Measurements from ENCODE around the gene MAP1LC3C.

The MAP1LC3C gene

DNA sequence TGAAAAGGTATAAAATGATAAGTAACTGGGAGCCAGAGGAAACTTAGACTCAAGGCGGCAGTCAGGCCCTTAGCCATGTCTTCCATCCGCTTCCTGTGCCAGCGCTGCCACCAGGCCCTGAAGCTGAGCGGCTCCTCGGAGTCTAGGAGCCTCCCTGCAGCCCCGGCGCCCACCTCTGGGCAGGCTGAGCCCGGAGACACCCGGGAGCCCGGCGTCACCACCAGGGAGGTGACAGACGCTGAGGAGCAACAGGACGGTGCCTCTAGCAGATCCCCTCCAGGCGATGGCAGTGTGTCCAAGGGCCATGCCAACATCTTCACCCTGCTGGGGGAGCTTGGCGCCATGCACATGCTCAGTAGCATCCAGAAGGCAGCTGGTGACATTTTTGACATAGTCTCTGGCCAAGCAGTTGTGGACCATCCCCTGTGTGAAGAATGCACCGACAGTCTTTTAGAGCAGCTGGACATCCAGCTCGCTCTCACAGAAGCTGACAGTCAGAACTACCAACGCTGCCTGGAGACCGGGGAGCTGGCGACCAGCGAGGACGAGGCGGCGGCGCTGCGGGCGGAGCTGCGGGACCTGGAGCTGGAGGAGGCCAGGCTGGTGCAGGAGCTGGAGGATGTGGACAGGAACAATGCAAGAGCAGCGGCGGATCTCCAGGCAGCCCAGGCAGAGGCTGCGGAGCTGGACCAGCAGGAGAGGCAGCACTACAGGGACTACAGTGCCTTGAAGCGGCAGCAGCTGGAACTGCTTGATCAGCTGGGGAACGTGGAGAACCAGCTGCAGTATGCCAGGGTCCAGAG is 41.0 kb downstream of the MAP1LC3C start, which contains the start of gene BECN2:
Gene BECN2 (plus strand): TSS at position 76 of the 803 bp plus-strand sequence. CDS start 0 bp downstream, at position 76.
- Histone ChIP-seq H3K4me1 (ENCODE audit: control extremely low read depth in 1 of 4, control insufficient read depth in 4 of 4, insufficient read depth in 4 of 4, low read length in 3 of 4) (no peaks in the 10 kb centered on the region), H3K9me3 (ENCODE audit: control extremely low read depth in 1 of 5, control insufficient read depth in 4 of 5, insufficient read depth in 2 of 5, low read depth in 1 of 5, low read length in 4 of 5) (no peaks in the 10 kb centered on the region), H3K27me3 (replicated peaks in 2 of 5; ENCODE audit: control insufficient read depth in 4 of 5, insufficient read depth in 5 of 5, low read length in 4 of 5) (no peaks in the 10 kb centered on the region), H3K27ac (ENCODE audit: insufficient read depth in 1 of 2, low read depth in 1 of 2, low read length in 2 of 2, poor library complexity in 1 of 2, severe bottlenecking in 2 of 2) (no peak within 1 kb of the TSS), H3K36me3 (ENCODE audit: control insufficient read depth in 4 of 4, insufficient read depth in 4 of 4, low read length in 3 of 4) (no peaks in the 10 kb centered on the region), H3K4me3 (ENCODE audit: control insufficient read depth in 1 of 7, extremely low read depth in 1 of 7, insufficient read depth in 4 of 7, low read depth in 2 of 7, low read length in 6 of 7) (no peak within 1 kb of the TSS)
- no peak for DNase-seq
- WGBS (ENCODE audit: insufficient coverage), result 95% methylated on average over 33 of the region's 33 CpGs
- CTCF ChIA-PET, result interaction anchor here (1.9 kb wide), 1 partner anchor 28 kb away, joined by 4 read pairs; no protein-coding TSS in a partner anchor
- POLR2A ChIA-PET, result no interaction called here

- WGBS (ENCODE audit: insufficient coverage), result 79% methylated on average over 4 of the region's 5 CpGs
- CTCF ChIA-PET, result no interaction called here
- Histone ChIP-seq H3K4me1 (ENCODE audit: control extremely low read depth in 1 of 4, control insufficient read depth in 4 of 4, insufficient read depth in 4 of 4, low read length in 3 of 4) (no peaks in the 10 kb centered on the region), H3K27ac (ENCODE audit: insufficient read depth in 1 of 2, low read depth in 1 of 2, low read length in 2 of 2, poor library complexity in 1 of 2, severe bottlenecking in 2 of 2) (no peak overlapping the region), H3K9me3 (ENCODE audit: control extremely low read depth in 1 of 5, control insufficient read depth in 4 of 5, insufficient read depth in 2 of 5, low read depth in 1 of 5, low read length in 4 of 5) (no peaks in the 10 kb centered on the region), H3K36me3 (ENCODE audit: control insufficient read depth in 4 of 4, insufficient read depth in 4 of 4, low read length in 3 of 4) (no peaks in the 10 kb centered on the region), H3K27me3 (replicated peaks in 2 of 5; ENCODE audit: control insufficient read depth in 4 of 5, insufficient read depth in 5 of 5, low read length in 4 of 5) (no peaks in the 10 kb centered on the region), H3K4me3 (ENCODE audit: control insufficient read depth in 1 of 7, extremely low read depth in 1 of 7, insufficient read depth in 4 of 7, low read depth in 2 of 7, low read length in 6 of 7) (no peak overlapping the region)
- POLR2A ChIA-PET, result no interaction called here
- no peak for DNase-seq
Measured at GRCh38 chr1:241950390-241950789, 48.5 kb downstream of the MAP1LC3C start.

GRCh38 chr1:241947354-241947753 is 51.5 kb downstream of the MAP1LC3C start:
- Histone ChIP-seq H3K9me3 (ENCODE audit: control extremely low read depth in 1 of 5, control insufficient read depth in 4 of 5, insufficient read depth in 2 of 5, low read depth in 1 of 5, low read length in 4 of 5) (no peaks in the 10 kb centered on the region), H3K27ac (ENCODE audit: insufficient read depth in 1 of 2, low read depth in 1 of 2, low read length in 2 of 2, poor library complexity in 1 of 2, severe bottlenecking in 2 of 2) (no peak overlapping the region), H3K36me3 (ENCODE audit: control insufficient read depth in 4 of 4, insufficient read depth in 4 of 4, low read length in 3 of 4) (no peaks in the 10 kb centered on the region), H3K27me3 (replicated peaks in 2 of 5; ENCODE audit: control insufficient read depth in 4 of 5, insufficient read depth in 5 of 5, low read length in 4 of 5) (no peaks in the 10 kb centered on the region), H3K4me3 (ENCODE audit: control insufficient read depth in 1 of 7, extremely low read depth in 1 of 7, insufficient read depth in 4 of 7, low read depth in 2 of 7, low read length in 6 of 7) (no peak overlapping the region), H3K4me1 (ENCODE audit: control extremely low read depth in 1 of 4, control insufficient read depth in 4 of 4, insufficient read depth in 4 of 4, low read length in 3 of 4) (no peaks in the 10 kb centered on the region)
- ChIA-PET CTCF (no interaction called here), POLR2A (no interaction called here)
- WGBS (ENCODE audit: insufficient coverage), result 80% methylated on average over 5 of the region's 6 CpGs
- DNase-seq, result no peak
